ENCODE results near the gene CYB5R3.

DNA sequence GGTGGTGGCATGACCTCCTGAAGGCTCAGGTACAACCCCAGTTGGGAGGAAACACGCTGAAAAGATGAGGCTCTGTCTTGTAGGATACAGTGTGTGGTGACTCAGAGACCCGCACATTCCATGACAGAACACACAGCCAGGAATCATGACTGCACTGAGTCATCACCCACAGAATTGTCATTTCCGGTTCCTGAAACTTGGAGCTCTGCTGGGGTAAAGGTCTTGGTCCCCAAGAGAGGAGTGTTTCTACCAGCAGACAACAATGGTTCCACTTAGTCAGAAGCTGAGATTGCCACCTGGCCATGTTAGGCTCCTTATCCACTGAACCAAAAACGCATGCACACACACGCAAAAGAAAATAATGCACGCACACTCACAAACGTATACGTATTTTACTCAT is 31.5 kb upstream of the CYB5R3 start:
- TF ChIP-seq POLR2A (IDR thresholded peaks at IDR 0.05), result no peak
- TF ChIP-seq, protein P1, sequence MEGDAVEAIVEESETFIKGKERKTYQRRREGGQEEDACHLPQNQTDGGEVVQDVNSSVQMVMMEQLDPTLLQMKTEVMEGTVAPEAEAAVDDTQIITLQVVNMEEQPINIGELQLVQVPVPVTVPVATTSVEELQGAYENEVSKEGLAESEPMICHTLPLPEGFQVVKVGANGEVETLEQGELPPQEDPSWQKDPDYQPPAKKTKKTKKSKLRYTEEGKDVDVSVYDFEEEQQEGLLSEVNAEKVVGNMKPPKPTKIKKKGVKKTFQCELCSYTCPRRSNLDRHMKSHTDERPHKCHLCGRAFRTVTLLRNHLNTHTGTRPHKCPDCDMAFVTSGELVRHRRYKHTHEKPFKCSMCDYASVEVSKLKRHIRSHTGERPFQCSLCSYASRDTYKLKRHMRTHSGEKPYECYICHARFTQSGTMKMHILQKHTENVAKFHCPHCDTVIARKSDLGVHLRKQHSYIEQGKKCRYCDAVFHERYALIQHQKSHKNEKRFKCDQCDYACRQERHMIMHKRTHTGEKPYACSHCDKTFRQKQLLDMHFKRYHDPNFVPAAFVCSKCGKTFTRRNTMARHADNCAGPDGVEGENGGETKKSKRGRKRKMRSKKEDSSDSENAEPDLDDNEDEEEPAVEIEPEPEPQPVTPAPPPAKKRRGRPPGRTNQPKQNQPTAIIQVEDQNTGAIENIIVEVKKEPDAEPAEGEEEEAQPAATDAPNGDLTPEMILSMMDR (IDR thresholded peaks at IDR 0.05), result no peak

All from thyroid gland (tissue), 4 donors.